ENCODE measurements around the gene FCN1. TPM values are rescaled to one million over a fixed set of nuclear protein-coding genes. Genes with fewer than 3 reads are reported as not detected.

Gene FCN1
- total and polyA plus RNA-seq, 2 of the 8 experiments (the other 6 are each of a cell fraction or from before 2014, with no cell fraction given) = not detected

- TF ChIP-seq, protein P1, sequence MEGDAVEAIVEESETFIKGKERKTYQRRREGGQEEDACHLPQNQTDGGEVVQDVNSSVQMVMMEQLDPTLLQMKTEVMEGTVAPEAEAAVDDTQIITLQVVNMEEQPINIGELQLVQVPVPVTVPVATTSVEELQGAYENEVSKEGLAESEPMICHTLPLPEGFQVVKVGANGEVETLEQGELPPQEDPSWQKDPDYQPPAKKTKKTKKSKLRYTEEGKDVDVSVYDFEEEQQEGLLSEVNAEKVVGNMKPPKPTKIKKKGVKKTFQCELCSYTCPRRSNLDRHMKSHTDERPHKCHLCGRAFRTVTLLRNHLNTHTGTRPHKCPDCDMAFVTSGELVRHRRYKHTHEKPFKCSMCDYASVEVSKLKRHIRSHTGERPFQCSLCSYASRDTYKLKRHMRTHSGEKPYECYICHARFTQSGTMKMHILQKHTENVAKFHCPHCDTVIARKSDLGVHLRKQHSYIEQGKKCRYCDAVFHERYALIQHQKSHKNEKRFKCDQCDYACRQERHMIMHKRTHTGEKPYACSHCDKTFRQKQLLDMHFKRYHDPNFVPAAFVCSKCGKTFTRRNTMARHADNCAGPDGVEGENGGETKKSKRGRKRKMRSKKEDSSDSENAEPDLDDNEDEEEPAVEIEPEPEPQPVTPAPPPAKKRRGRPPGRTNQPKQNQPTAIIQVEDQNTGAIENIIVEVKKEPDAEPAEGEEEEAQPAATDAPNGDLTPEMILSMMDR (IDR thresholded peaks at IDR 0.05; ENCODE audit: control extremely low read depth in 1 of 3, insufficient read depth in 1 of 3, low read depth in 1 of 3, low read length in 3 of 3) = no peak
- TF ChIP-seq EZH2 (IDR thresholded peaks at IDR 0.05; ENCODE audit: low read depth, low read length, severe bottlenecking) = no peak
- no peak for TF ChIP-seq SP2 (IDR thresholded peaks at IDR 0.05; ENCODE audit: low read length)
- TF ChIP-seq TBP (IDR thresholded peaks at IDR 0.05; ENCODE audit: low read depth, low read length) = no peak
- no peak for TF ChIP-seq TEAD4 (IDR thresholded peaks at IDR 0.05; ENCODE audit: low read depth, low read length)
These were observed 33.2 kb downstream of the FCN1 start (continued) for GRCh38 chr9:134884492-134884891.

All from H1 (cell line).